Peyer's patch (tissue), 4 donors: ENCODE results near the gene EYS. TPM values are rescaled to one million over a fixed set of nuclear protein-coding genes. Genes with fewer than 3 reads are reported as not detected.

Experiments
- DNase-seq, 3 donors: peaks; one replicate each; pipeline ENCODE4 v3.0.0-alpha.2; 2017 to 2019
- H3K27ac ChIP-seq, 4 donors: fragments of 200-600 bp; sonication (generic); one replicate each; pipeline ENCODE4 v1.5.1; 2016 to 2019
- H3K27me3 ChIP-seq, 2 donors: fragments of 200-600 bp; sonication (generic); one replicate each; pipeline ENCODE4 v1.5.1; 2019
- H3K36me3 ChIP-seq, 3 donors: fragments of 200-600 bp; sonication (generic); one replicate each; pipeline ENCODE4 v1.5.1; 2016 to 2019
- H3K4me1 ChIP-seq, 4 donors: fragments of 200-600 bp; sonication (generic); one replicate each; pipeline ENCODE4 v1.5.1; 2016 to 2019
- H3K4me3 ChIP-seq, 4 donors: fragments of 200-600 bp; sonication (generic); 1 replicate in 3 of 4; 2 replicates in 1 of 4; pipeline ENCODE4 v1.5.1; 2016 to 2019; ENCODE audit warnings: mild to moderate bottlenecking in 1 of 4
- H3K9me3 ChIP-seq, 4 donors: fragments of 200-600 bp; sonication (generic); one replicate each; pipeline ENCODE4 v1.5.1; 2016 to 2019; ENCODE audit warnings: mild to moderate bottlenecking in 1 of 4
- CTCF ChIP-seq, 6 experiments: fragments of 450-650 bp in 4 of 6; fragments of 200-600 bp in 2 of 6; sonication (generic) in 1 of 6; IDR thresholded peaks; one replicate each; pipeline ENCODE4 v1.5.1; 2017 to 2019; ENCODE audit warnings: antibody characterized with exemption in 6 of 6, mild to moderate bottlenecking in 3 of 6, moderate library complexity in 1 of 6
- POLR2A ChIP-seq, 2 donors: fragments of 450-650 bp; IDR thresholded peaks; one replicate each; pipeline ENCODE4 v1.5.1; 2017; ENCODE audit warnings: antibody characterized with exemption in 2 of 2, mild to moderate bottlenecking in 2 of 2, moderate library complexity in 2 of 2
- total RNA-seq, 4 donors: library from RNA; depleted of rRNA; stranded (reverse); fragments of >200 nt; gene quantifications; one replicate each; pipeline ENCODE4 v1.1.0, GENCODE V29; 2016

EYS gene
- total RNA-seq, 4 donors from 2014 or later = 0.13 to 1.5 (median 0.35) TPM; not detected in 1

DNA sequence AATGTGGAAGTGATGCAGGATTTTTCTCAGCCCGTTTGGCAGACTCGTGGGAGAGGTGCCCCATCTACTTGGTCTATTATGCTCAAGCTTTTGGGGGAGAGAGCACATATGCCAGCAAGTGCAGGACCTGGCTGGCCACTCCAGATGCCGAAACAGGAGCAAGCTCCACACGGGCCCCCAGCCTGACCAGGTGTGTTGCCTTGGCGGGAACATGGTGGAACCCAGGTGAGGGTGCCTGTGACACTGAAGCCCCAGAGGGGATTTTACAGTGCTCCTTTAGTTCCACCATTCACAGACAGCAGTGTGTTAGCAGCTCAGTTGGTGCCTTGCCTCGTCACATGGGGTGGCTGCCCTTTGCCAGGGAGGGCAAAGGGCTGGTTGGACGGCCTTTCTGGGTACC, 798.9 kb downstream of the EYS start:
- no peaks in the 10 kb centered on the region for H3K9me3 ChIP-seq
- H3K27me3 ChIP-seq = no peaks in the 10 kb centered on the region
- DNase-seq = no peak
- no peak overlapping the region for H3K27ac ChIP-seq
- H3K4me1 ChIP-seq = no peaks in the 10 kb centered on the region
- no peaks in the 10 kb centered on the region for H3K36me3 ChIP-seq
- TF ChIP-seq POLR2A (IDR thresholded peaks at IDR 0.05) (no peak), CTCF (IDR thresholded peaks at IDR 0.05) (no peak)
- H3K4me3 ChIP-seq = no peak overlapping the region

DNA sequence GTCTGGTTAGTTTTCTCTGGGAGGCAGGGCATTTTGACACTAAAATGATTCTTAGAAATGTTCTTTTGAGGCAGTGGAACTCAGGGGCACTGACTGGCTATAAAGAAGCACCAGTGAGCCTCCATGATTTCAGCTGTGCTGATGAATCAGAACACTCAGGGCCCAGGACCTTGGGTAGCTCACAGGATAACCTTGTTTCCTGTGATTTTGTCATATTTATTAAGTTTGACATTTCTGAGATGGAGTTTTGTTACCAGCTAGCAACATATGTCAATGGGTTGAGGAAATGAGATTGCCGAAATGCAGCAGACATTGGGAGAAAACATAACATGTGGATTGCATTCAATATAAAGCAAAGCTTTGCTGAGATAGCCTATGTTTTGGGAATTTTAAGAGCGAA, 802.4 kb downstream of the EYS start:
- H3K27me3 ChIP-seq = no peaks in the 10 kb centered on the region
- TF ChIP-seq POLR2A (IDR thresholded peaks at IDR 0.05) = no peak
- no peak for TF ChIP-seq CTCF (IDR thresholded peaks at IDR 0.05)
- no peak overlapping the region for H3K4me3 ChIP-seq
- no peaks in the 10 kb centered on the region for H3K9me3 ChIP-seq
- DNase-seq = no peak
- H3K27ac ChIP-seq = no peak overlapping the region
- H3K36me3 ChIP-seq = no peaks in the 10 kb centered on the region
- H3K4me1 ChIP-seq = no peaks in the 10 kb centered on the region

- TF ChIP-seq POLR2A (IDR thresholded peaks at IDR 0.05) = no peak
- no peak for TF ChIP-seq CTCF (IDR thresholded peaks at IDR 0.05)
- H3K27ac ChIP-seq = no peak overlapping the region
- H3K36me3 ChIP-seq = no peaks in the 10 kb centered on the region
- no peaks in the 10 kb centered on the region for H3K4me1 ChIP-seq
- H3K27me3 ChIP-seq = no peaks in the 10 kb centered on the region
- H3K9me3 ChIP-seq = no peaks in the 10 kb centered on the region
- DNase-seq = no peak
- no peak overlapping the region for H3K4me3 ChIP-seq
These were observed 804.4 kb downstream of the EYS start for GRCh38 chr6:64902596-64902995.

- Histone ChIP-seq H3K4me3 (no peak overlapping the region), H3K4me1 (no peaks in the 10 kb centered on the region), H3K36me3 (no peaks in the 10 kb centered on the region), H3K9me3 (no peaks in the 10 kb centered on the region), H3K27ac (no peak overlapping the region), H3K27me3 (no peaks in the 10 kb centered on the region)
- no peak for TF ChIP-seq CTCF (IDR thresholded peaks at IDR 0.05)
- TF ChIP-seq POLR2A (IDR thresholded peaks at IDR 0.05) = no peak
- DNase-seq = no peak
These were observed 810.1 kb downstream of the EYS start for GRCh38 chr6:64896939-64897338.

- Histone ChIP-seq H3K4me3 (no peak overlapping the region), H3K4me1 (no peaks in the 10 kb centered on the region), H3K9me3 (no peaks in the 10 kb centered on the region), H3K36me3 (no peaks in the 10 kb centered on the region), H3K27me3 (no peaks in the 10 kb centered on the region), H3K27ac (no peak overlapping the region)
- no peak for DNase-seq
- TF ChIP-seq CTCF (IDR thresholded peaks at IDR 0.05) (no peak), POLR2A (IDR thresholded peaks at IDR 0.05) (no peak)
These were observed 811.1 kb downstream of the EYS start for GRCh38 chr6:64895945-64896344.

DNA sequence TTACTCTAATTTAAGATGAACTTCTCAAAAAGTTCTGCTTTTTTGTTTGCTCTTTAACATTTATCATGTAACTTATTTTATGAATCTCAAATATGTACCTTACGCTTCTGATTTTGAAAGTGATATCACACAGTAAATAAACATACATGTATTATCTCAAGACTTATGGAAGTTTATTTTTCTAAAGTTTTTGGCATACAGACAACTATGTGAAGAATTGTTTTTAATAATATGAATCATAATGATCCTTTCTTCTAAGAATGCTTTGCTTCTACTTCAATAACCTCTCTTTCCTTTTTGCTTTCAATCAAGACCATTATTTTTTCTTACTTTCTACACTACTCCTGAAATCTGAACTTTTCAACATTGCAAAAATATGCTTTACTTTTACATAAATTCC, 816.4 kb downstream of the EYS start:
- no peak overlapping the region for H3K4me3 ChIP-seq
- DNase-seq = no peak
- H3K27ac ChIP-seq = no peak overlapping the region
- no peaks in the 10 kb centered on the region for H3K36me3 ChIP-seq
- no peaks in the 10 kb centered on the region for H3K9me3 ChIP-seq
- no peaks in the 10 kb centered on the region for H3K4me1 ChIP-seq
- no peaks in the 10 kb centered on the region for H3K27me3 ChIP-seq
- TF ChIP-seq CTCF (IDR thresholded peaks at IDR 0.05) (no peak), POLR2A (IDR thresholded peaks at IDR 0.05) (no peak)
